ENCODE measurements around the gene SORL1-AS1.

SORL1-AS1 gene

DNA sequence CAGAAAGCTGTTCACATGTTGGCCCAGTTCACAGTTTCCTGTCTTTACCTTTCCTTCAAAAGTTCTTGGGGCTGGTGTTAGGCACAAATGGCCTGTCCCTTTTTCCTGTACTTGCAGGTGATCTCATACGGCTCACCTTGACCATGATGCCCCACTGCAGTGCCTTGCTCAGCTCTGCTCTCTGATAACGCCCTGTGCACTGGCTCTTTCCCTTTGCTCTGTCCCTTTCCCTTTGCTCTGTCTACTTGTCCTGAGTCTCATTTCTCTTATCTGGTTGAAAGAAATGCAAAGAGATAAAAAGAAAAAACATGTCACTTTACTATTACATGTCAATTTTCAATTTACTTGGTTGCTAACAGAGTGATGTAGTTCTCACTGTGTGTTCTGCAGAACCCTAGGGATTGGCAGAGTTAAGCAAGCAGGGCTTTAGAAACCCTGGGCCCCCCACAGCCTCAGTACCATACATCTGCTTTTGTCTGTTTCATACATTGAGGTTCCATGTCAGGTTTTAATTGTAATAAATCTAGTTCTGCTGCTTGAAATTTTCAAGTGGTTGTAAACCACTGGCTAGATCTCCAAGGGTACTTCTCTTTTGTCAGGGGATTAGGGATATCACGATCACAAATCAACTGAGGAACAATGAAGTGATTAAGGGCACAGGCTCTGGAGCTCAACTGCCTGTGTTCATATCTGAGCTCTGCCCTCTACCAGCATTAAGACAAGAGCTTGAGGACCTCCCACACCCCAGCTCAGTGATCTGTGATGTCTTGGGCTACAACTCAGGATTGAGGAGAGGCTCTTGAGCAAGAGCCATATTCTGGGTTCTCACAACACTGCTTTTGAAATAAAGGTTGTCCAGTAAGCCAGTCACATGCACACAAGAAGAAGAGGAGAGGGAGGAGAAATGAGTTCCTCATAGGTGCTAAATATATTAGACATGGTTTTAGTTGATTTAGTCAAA is 16.9 kb downstream of the SORL1-AS1 start:
- Histone ChIP-seq H3K9me3 (ENCODE audit: low read length) (no peaks in the 10 kb centered on the region), H3K9me2 (ENCODE audit: insufficient read depth, low read length) (no peaks in the 10 kb centered on the region), H3K36me3 (ENCODE audit: insufficient read depth, low read length) (no peaks in the 10 kb centered on the region), H3K4me1 (ENCODE audit: insufficient read depth, low read length, poor library complexity, severe bottlenecking) (peaks cover 76% of the 10 kb centered on the region), H3K4me2 (ENCODE audit: low read length) (peak overlapping the region; percentile 47), H3K4me3 (ENCODE audit: low read depth, low read length, poor library complexity, severe bottlenecking) (no peak overlapping the region), H3K79me2 (ENCODE audit: insufficient read depth, low read depth, low read length) (no peaks in the 10 kb centered on the region; the same call in 1 of the 2 replicates), H3K27ac (ENCODE audit: low read depth, low read length, poor library complexity, severe bottlenecking) (peak overlapping the region; percentile 99), H2AFZ (ENCODE audit: low read length) (peak overlapping the region; percentile 33; the same call in 1 of the 2 replicates), H4K20me1 (ENCODE audit: insufficient read depth, low read length) (no peaks in the 10 kb centered on the region)
- ChIA-PET CTCF (ENCODE audit: unreplicated experiment) (interaction anchor here (0.9 to 3.9 kb wide), 3 partner anchors 10 to 19 kb away, joined by 3 to 19 read pairs (median 4); no protein-coding TSS in a partner anchor), POLR2A (interaction anchor here (0.6 to 15.2 kb wide), 8 partner anchors 9 to 109 kb away, joined by 3 to 413 read pairs (median 5); partner anchors contain the start of genes SORL1 and SORL1-AS1)
- intact Hi-C loops (cut with micrococcal nuclease; ENCODE audit: unreplicated experiment) = no loop called here
- no peak for DNase-seq (ENCODE audit: low spot score)
- no TSS peak for BruUV-seq (replicated peaks)
- TF ChIP-seq, protein P1, sequence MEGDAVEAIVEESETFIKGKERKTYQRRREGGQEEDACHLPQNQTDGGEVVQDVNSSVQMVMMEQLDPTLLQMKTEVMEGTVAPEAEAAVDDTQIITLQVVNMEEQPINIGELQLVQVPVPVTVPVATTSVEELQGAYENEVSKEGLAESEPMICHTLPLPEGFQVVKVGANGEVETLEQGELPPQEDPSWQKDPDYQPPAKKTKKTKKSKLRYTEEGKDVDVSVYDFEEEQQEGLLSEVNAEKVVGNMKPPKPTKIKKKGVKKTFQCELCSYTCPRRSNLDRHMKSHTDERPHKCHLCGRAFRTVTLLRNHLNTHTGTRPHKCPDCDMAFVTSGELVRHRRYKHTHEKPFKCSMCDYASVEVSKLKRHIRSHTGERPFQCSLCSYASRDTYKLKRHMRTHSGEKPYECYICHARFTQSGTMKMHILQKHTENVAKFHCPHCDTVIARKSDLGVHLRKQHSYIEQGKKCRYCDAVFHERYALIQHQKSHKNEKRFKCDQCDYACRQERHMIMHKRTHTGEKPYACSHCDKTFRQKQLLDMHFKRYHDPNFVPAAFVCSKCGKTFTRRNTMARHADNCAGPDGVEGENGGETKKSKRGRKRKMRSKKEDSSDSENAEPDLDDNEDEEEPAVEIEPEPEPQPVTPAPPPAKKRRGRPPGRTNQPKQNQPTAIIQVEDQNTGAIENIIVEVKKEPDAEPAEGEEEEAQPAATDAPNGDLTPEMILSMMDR (conservative IDR thresholded peaks at IDR 0.05; ENCODE audit: low read length) = no peak
- no peak for TF ChIP-seq EZH2phosphoT487 (IDR thresholded peaks at IDR 0.05; ENCODE audit: borderline replicate concordance, low read depth, low read length)

DNA sequence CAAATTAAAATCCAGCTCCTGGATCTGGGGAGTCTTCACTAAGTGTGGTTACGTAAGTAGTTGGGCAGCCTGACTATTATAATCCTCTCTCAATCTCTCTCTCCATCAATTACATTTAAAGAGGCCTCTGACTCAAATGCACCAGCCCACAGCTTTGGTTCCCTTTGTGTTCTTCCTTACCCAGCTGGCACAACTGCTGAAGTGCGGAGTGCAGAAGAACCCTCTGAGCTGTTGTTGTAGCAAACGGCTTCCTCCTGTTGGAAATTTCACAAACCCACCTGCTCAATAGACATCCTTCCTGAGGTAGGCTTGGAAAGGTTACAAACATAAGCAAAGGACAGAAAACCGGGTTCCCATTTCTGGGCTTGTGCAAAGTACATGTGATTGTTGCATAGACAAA is 17.6 kb downstream of the SORL1-AS1 start:
- Histone ChIP-seq H3K79me2 (ENCODE audit: insufficient read depth, low read depth, low read length) (no peaks in the 10 kb centered on the region; the same call in 1 of the 2 replicates), H3K4me1 (ENCODE audit: insufficient read depth, low read length, poor library complexity, severe bottlenecking) (peaks cover 82% of the 10 kb centered on the region), H3K4me3 (ENCODE audit: low read depth, low read length, poor library complexity, severe bottlenecking) (no peak overlapping the region), H2AFZ (ENCODE audit: low read length) (peak overlapping the region; percentile 33; the same call in 1 of the 2 replicates), H3K9me2 (ENCODE audit: insufficient read depth, low read length) (no peaks in the 10 kb centered on the region), H4K20me1 (ENCODE audit: insufficient read depth, low read length) (no peaks in the 10 kb centered on the region), H3K36me3 (ENCODE audit: insufficient read depth, low read length) (no peaks in the 10 kb centered on the region), H3K9me3 (ENCODE audit: low read length) (no peaks in the 10 kb centered on the region), H3K4me2 (ENCODE audit: low read length) (peak overlapping the region; percentile 47), H3K27ac (ENCODE audit: low read depth, low read length, poor library complexity, severe bottlenecking) (peak overlapping the region; percentile 99)
- ChIA-PET CTCF (ENCODE audit: unreplicated experiment) (interaction anchor here (1.3 to 3.9 kb wide), 2 partner anchors 11 to 16 kb away, joined by 4 to 19 read pairs; no protein-coding TSS in a partner anchor), POLR2A (interaction anchor here (1.1 to 15.2 kb wide), 6 partner anchors 10 to 63 kb away, joined by 3 to 413 read pairs (median 29); partner anchors contain the start of genes SORL1 and SORL1-AS1)
- intact Hi-C loops (cut with micrococcal nuclease; ENCODE audit: unreplicated experiment) = no loop called here
- TF ChIP-seq EZH2phosphoT487 (IDR thresholded peaks at IDR 0.05; ENCODE audit: borderline replicate concordance, low read depth, low read length) = no peak
- TF ChIP-seq, protein P1 (conservative IDR thresholded peaks at IDR 0.05; ENCODE audit: low read length) = no peak
- peak; percentile 64 for DNase-seq (ENCODE audit: low spot score)
- BruUV-seq (replicated peaks) = no TSS peak
